K562 treated with DMSO at 1 percent for 48 hours (cell line): ENCODE data around the gene MC2R. TPM values are rescaled to one million over a fixed set of nuclear protein-coding genes. Genes with fewer than 3 reads are reported as not detected.

Source experiments
- total RNA-seq: library from RNA; unstranded; fragments of 300-600 nt; gene quantifications from 2 replicates; pipeline ENCODE4 v1.2.3, GENCODE V29; 2022; ENCODE audit warnings: low replicate concordance; ENCODE audit errors: extremely low read depth

The MC2R gene
- total RNA-seq = not detected in 2 replicates

DNA sequence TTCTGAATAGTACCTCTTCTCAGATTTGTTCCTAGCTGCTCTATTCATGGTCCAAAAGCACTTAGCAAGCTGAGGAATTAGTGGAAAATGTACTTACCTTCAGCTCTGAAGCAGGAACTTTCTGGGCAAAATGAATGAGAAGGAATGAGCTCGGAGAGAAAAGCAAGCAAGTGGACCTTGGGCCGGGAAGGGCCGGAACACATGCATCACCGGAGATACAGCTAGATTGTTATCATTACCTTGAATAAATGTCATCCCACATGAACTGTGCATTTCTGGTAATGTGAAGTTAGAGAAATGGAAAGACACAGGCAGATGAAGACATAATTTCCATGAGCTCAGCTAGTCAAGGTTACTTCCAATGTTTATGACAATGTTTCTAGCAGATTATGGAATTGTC lies at the start of gene MC2R:
Gene MC2R (minus strand): TSS at position 146 of the 400 bp plus-strand sequence. CDS start 30,018 bp downstream, outside the sequence.

Other genes starting within 250 kb of the MC2R start
- not detected in 2 replicates for gene FAM210A, start 189.0 kb downstream of the MC2R start, total RNA-seq
- not detected in 2 replicates for gene RNMT, start 188.9 kb downstream of the MC2R start, total RNA-seq
- not detected in 2 replicates for gene MC5R, start 91.4 kb downstream of the MC2R start, total RNA-seq
- gene ZNF519, start 216.9 kb upstream of the MC2R start, total RNA-seq = not detected in 2 replicates